ENCODE measurements around the gene MARCHF3. TPM values are rescaled to one million over a fixed set of nuclear protein-coding genes. Genes with fewer than 3 reads are reported as not detected.

The MARCHF3 gene
- total and polyA plus RNA-seq, 2 of the 13 experiments (the other 11 are each of a cell fraction or from before 2014, with no cell fraction given), result 4.8 to 11.9 TPM

DNA sequence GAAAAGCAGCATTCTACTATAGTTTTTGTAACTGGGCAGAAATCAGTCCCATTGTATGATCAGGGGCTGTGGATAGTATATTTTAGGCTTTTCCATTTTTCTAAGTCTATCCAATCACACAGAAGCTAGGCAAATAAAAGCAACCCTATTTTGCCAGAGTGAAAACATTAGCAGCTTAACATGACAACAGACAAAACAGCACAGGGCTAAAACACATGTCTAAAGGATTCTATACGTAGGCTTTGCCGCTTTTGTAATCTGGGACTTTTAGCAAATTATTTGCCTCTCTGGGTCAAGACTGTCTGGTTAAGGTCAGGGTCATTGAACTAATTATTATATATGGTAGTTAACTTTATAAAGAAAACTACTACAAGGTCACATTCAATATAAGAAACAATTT, 4.2 kb downstream of the MARCHF3 start:
- POLR2A ChIA-PET, result no interaction called here
- Histone ChIP-seq H3K4me1 (ENCODE audit: insufficient read depth, low read length) (peaks cover 63% of the 10 kb centered on the region), H4K20me1 (ENCODE audit: insufficient read depth, low read length) (no peaks in the 10 kb centered on the region), H3K9me3 (ENCODE audit: low read length) (no peaks in the 10 kb centered on the region), H3K79me2 (ENCODE audit: insufficient read depth, low read length) (peaks cover 3% of the 10 kb centered on the region), H3K27ac (ENCODE audit: extremely low read length, insufficient read depth, low read length) (no peak overlapping the region), H3K9ac (ENCODE audit: insufficient read depth, low read depth, low read length) (no peak overlapping the region), H2AFZ (ENCODE audit: low read length) (no peak overlapping the region), H3K27me3 (ENCODE audit: control insufficient read depth in 1 of 2, insufficient read depth in 2 of 2, low read length in 2 of 2) (no peaks in the 10 kb centered on the region), H3K36me3 (replicated peaks in 1 of 2; ENCODE audit: control insufficient read depth in 1 of 2, insufficient read depth in 2 of 2, low read length in 2 of 2) (no peaks in the 10 kb centered on the region), H3K4me2 (ENCODE audit: low read depth, low read length) (no peak overlapping the region), H3K4me3 (replicated peaks in 1 of 3; ENCODE audit: insufficient read depth in 1 of 3, low read depth in 2 of 3, low read length in 3 of 3) (no peak overlapping the region)
- FAIRE-seq, result no peak
- TF ChIP-seq, protein P1, sequence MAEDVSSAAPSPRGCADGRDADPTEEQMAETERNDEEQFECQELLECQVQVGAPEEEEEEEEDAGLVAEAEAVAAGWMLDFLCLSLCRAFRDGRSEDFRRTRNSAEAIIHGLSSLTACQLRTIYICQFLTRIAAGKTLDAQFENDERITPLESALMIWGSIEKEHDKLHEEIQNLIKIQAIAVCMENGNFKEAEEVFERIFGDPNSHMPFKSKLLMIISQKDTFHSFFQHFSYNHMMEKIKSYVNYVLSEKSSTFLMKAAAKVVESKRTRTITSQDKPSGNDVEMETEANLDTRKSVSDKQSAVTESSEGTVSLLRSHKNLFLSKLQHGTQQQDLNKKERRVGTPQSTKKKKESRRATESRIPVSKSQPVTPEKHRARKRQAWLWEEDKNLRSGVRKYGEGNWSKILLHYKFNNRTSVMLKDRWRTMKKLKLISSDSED (CRISPR knock-in tag; IDR thresholded peaks at IDR 0.05), result no peak
- TF ChIP-seq ZNF644 (CRISPR knock-in tag; IDR thresholded peaks at IDR 0.05; ENCODE audit: low read depth) (no peak), RARG (CRISPR knock-in tag; IDR thresholded peaks at IDR 0.05; ENCODE audit: low read depth) (no peak), ZBTB7B (CRISPR knock-in tag; IDR thresholded peaks at IDR 0.05) (no peak), ZNF841 (CRISPR knock-in tag; IDR thresholded peaks at IDR 0.05; ENCODE audit: borderline replicate concordance) (no peak), ZC3H4 (CRISPR knock-in tag; IDR thresholded peaks at IDR 0.05; ENCODE audit: borderline replicate concordance) (no peak), ZNF816 (CRISPR knock-in tag; IDR thresholded peaks at IDR 0.05; ENCODE audit: borderline replicate concordance) (no peak), HINFP (CRISPR knock-in tag; IDR thresholded peaks at IDR 0.05; ENCODE audit: low read depth) (no peak), TP53 (CRISPR knock-in tag; conservative IDR thresholded peaks at IDR 0.05) (no peak), ZFP82 (CRISPR knock-in tag; IDR thresholded peaks at IDR 0.05; ENCODE audit: borderline replicate concordance) (no peak), EHMT2 (IDR thresholded peaks at IDR 0.05; ENCODE audit: borderline replicate concordance, low read depth, low read length) (no peak)
- TF ChIP-seq, protein P2, sequence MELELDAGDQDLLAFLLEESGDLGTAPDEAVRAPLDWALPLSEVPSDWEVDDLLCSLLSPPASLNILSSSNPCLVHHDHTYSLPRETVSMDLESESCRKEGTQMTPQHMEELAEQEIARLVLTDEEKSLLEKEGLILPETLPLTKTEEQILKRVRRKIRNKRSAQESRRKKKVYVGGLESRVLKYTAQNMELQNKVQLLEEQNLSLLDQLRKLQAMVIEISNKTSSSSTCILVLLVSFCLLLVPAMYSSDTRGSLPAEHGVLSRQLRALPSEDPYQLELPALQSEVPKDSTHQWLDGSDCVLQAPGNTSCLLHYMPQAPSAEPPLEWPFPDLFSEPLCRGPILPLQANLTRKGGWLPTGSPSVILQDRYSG (CRISPR knock-in tag; IDR thresholded peaks at IDR 0.05), result no peak
- TF ChIP-seq, protein P3, sequence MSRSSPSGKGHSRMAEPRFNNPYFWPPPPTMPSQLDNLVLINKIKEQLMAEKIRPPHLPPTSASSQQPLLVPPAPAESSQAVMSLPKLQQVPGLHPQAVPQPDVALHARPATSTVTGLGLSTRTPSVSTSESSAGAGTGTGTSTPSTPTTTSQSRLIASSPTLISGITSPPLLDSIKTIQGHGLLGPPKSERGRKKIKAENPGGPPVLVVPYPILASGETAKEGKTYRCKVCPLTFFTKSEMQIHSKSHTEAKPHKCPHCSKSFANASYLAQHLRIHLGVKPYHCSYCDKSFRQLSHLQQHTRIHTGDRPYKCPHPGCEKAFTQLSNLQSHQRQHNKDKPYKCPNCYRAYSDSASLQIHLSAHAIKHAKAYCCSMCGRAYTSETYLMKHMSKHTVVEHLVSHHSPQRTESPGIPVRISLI (CRISPR knock-in tag; IDR thresholded peaks at IDR 0.05; ENCODE audit: borderline replicate concordance), result no peak
- no TSS peak for BruUV-seq (replicated peaks)
- intact Hi-C loops (cut with micrococcal nuclease; ENCODE audit: unreplicated experiment), result loop anchor here (5.0 to 10.0 kb wide), 2 partner anchors 54 to 661 kb away; no protein-coding TSS in a partner anchor
- DNase-seq (ENCODE audit: low spot score), result no peak
- no peak for ATAC-seq
- in situ Hi-C loops (cut with HindIII; ENCODE audit: extremely low pct_ligation_motif_present, low pct_unique_long_range_greater_than_20kb), result loop anchor here (25.0 kb wide), 1 partner anchor 364 kb away; no protein-coding TSS in a partner anchor
- 80% methylated on average over 2 of the region's 2 CpGs for WGBS (ENCODE audit: low lambda C conversion rate)
- CTCF ChIA-PET (ENCODE audit: low intra/inter-chr PET ratio, low total read pairs), result no interaction called here
